GM03348 (cell line): ENCODE results near the gene ANKRD13D.

Experiments
- DNase-seq: peaks from one replicate; pipeline ENCODE4 v3.0.0; 2012; ENCODE audit warnings: low spot score

Gene ANKRD13D

DNA sequence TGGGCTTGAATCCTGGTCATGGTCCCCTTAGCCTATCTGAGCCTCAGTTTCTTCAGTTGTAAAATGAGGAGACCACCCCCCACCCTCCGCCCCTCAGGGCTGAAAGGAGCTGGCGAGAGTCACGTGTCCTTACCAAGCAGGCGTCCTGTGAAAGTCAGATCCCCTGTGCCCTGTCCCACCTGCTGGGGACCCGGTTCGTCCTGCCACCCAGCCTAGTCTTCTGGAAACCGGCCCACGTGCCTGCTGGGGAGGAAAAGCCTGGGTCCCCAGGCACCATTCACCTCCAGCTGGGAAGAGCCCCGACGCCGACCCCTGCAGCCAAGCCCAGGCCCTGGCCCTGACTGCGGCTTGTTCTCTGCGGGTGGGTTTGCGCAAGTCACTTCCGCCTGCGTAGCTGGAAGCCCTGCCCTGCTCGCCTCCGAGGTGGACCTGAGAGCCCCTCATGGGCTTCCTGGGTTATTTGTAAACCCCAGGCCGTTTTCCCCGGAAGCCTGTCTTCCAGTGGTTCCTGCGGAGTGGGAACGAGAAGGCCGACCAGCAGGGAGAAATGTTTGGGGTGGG lies 13.5 kb downstream of the ANKRD13D start:
- peak; percentile 28 for DNase-seq

DNA sequence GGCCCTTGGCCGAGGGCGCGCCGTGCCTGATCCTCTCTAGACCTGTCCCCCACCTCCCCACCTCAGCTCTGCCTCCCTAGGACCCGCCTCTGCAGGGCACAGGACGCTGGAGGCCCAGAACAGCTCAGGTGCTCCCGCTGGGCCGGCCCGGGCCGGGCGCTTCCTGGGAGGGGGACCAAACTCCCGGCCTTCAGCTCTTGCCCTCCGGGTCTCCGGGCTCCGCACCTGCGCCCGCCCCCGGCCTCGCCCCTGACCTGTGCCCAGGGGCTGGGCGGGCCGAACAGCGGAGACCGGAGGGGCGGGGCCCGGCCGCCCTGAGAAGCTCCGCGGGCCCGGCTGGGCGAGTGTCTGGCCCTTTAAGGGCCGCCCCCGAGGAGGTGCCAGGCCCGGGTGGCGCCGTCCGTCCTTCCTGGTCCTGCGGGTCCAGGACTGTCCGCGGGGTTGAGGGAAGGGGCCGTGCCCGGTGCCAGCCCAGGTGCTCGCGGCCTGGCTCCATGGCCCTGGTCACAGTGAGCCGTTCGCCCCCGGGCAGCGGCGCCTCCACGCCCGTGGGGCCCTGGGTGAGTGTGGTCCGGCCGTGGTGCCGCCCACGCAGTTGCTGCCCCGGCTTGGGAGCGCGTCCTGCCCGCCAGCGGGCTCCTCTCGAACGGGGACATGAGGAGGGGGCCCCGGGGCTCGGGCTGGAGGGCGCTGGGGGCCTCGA lies 14.2 kb downstream of the ANKRD13D start, which contains the start of gene SSH3:
Gene SSH3 (plus strand): TSS at position 399 of the 703 bp plus-strand sequence. CDS start 96 bp downstream, at position 495.
- DNase-seq, result peak; percentile 91

DNA sequence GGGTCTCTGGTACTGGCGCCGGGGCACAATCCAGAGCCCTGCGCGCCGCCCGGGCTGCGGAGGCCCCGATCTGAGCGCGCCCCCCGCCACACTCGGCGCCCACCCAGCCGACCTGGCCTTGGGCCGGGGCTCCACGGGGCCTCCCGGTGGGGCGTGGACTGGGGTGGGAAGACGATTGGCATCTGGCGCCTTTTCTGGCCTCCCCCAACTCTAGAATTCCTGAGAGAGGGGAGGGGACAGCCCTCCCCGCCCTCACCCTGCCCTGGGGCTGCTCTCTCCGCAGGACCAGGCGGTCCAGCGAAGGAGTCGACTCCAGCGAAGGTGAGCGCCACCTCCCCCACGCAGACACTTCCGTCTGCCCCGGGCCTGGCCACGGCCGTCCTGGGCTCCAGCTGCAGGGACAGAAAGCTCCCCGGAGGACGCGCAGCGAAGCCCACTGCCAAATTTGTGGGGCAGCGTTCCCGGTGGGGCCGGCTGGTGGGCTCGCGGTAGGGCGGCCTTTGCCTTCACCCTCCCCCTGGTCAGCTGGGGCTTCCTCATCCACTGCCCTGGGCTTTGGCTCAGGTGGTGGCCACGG lies 14.8 kb downstream of the ANKRD13D start:
- DNase-seq, result peak; percentile 48

DNA sequence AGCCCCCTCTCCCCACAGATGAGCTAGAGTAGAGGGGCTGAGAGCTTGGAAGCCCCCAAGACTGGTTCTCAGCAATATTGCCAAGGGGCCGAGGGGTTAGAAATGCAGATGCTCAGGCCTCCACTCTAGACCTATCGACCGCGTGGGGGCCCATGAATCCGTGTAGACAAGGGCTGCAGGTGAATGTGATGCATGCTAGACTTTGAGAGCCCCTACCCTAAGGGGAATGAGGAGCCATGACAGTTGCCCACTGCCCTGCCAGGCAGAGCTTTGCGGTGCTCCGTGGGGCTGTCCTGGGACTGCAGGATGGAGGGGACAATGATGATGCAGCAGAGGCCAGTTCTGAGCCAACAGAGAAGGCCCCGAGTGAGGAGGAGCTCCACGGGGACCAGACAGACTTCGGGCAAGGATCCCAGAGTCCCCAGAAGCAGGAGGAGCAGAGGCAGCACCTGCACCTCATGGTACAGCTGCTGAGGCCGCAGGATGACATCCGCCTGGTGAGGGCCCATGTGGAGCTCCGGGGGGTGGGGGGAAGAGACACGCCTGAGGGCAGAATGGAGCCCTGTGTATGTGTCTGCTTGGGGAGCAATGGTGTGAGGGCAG lies 15.5 kb downstream of the ANKRD13D start:
- DNase-seq, result no peak

DNA sequence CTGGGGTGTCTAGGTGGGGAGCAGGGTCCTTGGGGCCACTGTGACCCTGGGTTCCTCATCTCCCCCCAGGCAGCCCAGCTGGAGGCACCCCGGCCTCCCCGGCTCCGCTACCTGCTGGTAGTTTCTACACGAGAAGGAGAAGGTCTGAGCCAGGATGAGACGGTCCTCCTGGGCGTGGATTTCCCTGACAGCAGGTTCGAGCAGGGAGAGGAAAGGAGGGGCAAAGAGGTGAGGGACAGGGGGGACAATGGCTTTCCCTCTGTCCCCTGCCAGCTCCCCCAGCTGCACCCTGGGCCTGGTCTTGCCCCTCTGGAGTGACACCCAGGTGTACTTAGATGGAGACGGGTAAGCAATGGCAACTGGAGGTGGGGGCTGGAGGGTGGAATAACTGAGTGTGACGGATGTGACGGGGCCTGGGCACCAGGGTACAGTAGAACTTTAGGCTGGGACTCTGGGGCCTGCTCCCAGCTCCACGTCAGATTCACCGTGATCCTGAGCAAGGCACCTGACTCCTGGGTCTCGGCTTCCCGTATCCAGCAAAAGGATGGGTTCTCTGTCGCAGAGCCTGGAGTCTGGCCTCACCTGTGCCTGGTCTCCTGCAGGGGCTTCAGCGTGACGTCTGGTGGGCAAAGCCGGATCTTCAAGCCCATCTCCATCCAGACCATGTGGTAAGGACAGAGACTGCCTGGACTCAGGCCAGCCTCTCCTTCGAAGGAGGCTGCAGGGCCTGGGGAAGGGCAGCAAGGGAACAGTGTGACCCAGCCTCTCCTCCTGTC lies 17.9 kb downstream of the ANKRD13D start:
- DNase-seq, result no peak

DNA sequence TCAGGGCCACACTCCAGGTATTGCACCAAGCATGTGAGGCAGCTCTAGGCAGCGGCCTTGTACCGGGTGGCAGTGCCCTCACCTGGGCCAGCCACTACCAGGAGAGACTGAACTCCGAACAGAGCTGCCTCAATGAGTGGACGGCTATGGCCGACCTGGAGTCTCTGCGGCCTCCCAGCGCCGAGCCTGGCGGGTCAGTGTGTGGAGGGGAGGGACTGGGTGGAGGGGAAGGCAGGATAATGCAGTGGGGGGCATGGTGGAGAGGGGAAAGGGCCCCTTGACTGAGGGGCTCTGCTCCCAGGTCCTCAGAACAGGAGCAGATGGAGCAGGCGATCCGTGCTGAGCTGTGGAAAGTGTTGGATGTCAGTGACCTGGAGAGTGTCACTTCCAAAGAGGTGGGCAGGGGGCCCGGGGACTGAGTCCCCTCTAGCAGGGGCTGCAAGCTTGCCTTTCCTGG lies 18.5 kb downstream of the ANKRD13D start:
- no peak for DNase-seq

DNA sequence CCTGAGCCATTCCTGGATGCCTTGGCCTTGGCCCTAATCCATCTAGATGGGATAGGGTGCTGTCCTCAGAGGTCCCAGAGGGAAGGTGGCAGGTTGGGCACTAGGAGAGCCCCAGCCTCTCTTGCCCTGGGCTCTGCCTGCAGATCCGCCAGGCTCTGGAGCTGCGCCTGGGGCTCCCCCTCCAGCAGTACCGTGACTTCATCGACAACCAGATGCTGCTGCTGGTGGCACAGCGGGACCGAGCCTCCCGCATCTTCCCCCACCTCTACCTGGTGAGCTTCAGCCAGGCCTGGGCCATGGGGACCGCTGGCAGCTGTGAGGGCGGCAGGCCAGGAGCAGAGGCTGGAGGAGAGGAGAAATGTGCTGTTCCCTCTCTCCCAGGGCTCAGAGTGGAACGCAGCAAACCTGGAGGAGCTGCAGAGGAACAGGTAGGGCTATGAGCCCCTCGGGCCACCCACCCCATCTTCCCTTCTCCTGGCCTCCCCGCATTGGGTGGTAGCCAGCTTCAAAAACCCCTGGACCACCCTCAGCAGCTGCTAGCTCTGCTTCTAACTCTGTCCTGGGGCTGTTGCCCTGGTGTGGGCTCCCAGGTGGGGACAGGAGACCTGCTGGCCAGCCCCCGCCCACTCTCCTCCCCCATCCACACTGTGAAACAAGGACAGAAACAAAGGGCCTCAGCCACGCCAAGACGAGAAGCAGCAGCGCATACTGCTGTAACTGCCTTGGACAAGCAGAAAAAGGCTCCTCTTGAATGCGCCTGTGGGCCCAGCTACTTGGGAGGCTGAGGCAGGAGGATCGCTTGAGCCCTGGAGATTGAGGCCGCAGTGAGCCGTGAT lies 19.1 kb downstream of the ANKRD13D start:
- DNase-seq, result no peak

DNA sequence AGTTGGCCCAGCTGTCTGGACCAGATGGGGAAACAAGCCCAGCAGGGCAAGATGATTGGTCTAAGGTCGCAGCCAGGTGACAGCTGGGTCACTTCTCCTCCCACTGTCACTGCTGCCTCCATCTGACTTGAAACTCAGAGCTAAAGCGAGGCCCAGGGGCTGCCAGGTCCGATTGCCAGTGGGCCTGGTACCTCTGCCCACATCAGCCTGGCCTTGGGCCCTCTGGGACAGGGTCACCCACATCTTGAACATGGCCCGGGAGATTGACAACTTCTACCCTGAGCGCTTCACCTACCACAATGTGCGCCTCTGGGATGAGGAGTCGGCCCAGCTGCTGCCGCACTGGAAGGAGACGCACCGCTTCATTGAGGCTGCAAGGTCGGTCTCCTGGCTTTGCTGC lies 20.1 kb downstream of the ANKRD13D start:
- DNase-seq, result no peak

DNA sequence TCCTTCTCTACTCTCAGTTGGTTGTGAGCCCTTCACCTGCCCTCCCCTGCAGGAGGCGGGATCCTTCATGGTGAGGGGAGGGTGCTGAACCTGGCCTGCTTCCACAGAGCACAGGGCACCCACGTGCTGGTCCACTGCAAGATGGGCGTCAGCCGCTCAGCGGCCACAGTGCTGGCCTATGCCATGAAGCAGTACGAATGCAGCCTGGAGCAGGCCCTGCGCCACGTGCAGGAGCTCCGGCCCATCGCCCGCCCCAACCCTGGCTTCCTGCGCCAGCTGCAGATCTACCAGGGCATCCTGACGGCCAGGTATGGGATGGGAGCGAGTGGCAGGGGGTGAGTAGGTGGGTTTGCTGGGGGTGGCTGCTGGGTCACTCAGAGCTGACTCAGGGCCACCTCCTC lies 20.6 kb downstream of the ANKRD13D start:
- DNase-seq, result no peak

DNA sequence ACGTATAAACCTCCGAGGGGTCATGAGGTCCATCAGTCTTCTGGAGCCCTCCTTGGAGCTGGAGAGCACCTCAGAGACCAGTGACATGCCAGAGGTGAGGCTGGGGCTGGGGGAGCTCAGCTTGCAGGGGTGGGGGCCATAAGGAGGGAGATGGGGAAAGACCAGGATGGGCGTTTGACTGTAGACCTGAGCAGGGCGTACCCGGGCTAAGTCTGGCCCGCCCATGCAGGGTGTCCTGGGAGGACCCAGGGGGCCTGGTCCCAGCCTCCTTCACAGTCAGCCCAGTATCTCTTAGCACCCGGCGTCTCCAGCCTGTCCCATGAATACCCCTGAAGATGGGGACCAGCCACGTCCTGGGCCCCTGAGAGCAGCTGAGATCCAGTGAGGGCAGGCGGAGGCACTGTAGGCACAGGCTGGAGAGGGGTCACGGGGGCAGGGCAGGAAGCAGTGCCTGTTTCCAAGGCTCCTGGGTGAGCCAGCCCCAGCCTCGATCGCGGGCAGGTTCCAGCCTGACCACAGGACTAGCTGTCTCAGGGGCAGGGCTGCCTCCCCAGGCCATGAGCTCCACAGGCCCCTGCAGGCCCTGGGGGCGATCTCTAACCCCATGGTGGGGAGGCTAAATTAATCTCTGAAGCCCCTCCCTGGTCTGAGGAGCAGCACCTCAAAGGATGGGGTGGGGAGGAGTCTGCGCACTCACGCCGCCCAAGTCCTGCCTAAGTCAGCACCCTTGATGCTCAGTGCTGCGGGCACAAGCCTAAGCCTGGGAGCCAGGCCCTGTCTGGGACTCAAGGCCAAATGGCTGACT lies 21.3 kb downstream of the ANKRD13D start:
- no peak for DNase-seq

DNA sequence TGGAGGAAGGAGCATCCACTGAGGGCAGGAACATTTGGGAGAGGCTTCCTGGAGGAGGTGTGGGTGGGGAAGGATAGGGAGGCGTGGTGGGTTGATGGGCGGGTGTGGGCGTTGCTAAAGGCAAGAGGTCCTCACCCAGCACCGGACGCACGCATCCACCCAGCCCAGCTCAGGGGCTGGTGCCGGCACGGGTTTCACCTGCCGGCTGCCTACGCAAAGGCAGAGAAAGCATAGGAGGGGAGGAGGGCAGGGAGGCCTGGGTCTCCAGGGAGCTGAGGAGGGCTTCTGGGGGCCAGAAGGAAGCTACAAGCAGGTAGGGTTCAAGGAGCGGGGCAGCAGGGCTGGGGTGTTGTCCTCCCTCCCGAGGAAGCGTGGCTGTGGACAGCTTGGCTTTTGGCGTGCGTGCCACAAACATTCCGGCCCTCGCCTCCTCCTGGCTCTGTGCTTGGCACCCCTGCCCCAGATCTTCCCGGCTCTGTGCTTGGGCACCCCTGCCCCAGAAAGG lies 22.0 kb downstream of the ANKRD13D start:
- DNase-seq, result no peak

DNA sequence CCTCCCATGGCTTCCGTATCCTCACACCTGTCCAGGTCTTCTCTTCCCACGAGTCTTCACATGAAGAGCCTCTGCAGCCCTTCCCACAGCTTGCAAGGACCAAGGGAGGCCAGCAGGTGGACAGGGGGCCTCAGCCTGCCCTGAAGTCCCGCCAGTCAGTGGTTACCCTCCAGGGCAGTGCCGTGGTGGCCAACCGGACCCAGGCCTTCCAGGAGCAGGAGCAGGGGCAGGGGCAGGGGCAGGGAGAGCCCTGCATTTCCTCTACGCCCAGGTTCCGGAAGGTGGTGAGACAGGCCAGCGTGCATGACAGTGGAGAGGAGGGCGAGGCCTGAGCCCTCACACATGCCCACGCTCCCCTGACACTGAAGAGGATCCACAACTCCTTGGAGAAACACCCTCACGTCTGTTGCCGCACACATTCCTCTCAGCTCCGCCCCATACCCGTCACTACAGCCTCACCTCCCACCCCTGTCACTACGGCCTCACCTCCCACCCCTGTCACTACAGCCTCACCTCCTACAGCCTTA lies 22.5 kb downstream of the ANKRD13D start:
- DNase-seq, result no peak

DNA sequence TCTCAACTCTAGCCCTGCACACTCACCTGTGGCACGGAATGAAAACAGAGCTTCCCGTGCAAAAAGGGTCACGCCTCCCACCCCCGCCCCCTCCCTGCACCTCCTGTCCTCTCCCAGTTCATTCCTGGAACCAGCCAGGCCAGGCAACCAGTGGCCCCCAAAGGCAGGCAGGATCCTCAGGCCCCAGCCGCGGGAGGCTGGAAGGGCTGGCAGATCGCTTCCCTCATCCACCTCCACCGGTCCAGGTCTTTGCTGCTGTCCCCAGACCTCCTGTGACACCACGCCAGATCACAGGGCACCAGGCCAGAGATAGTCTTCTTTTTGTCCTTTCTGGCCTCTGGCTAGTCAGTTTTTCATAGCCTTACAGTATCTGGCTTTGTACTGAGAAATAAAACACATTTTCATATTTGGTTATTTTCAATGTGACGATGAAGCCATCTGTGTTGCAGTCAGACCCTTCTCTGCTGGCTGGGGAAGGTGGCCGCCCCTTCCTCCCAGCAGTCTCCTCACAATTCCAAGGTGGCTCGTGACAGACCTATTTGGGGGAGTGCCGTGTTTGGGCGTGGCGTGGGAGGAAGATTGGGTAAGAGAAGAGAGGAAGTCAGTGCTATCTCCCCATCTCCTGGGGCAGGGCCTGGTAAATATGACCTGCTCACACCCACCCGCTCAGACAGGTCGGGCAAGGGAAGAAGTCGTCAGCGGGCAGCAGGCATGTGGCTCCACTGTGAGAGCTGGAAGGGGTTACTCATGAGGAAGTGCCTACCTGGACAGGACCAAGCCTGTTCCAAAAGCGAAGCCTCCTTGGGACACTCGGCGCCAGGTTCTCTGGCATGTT lies 23.3 kb downstream of the ANKRD13D start:
- DNase-seq, result no peak

DNA sequence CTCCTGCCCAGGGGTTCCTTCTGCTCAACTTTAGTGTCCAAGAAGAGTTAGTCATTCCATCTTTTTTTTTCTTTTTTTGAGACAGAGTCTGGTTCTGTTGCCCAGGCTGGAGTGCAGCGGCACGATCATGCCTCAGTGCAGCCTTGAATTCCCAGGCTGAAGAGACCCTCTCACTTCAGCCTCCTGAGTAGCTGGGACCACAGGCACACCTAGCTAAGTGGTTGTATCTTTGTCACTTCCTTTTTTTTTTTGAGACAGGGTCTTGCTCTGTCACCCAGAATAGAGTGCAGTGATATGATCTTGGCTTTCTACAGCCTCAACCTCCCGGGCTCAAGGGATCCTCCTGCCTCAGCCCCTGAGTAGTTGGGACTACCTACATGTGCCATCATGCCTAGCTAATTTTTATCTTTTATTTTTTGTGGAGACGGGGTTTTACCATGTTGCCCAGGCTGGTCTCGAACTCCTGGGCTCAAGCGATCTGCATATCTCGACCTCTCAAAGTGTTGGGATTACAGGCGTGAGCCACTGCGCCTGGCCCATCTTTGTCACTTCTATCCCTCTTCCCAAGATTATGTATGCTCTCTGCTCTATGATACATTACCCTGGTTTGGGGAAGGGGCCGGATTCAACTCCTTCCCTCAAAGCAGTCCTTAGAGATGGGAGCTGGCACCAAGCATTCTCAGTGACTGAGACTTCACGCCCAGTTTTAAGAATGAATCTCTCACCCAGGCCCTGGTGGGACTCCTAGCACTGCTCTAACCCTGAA lies 24.2 kb downstream of the ANKRD13D start:
- no peak for DNase-seq

DNA sequence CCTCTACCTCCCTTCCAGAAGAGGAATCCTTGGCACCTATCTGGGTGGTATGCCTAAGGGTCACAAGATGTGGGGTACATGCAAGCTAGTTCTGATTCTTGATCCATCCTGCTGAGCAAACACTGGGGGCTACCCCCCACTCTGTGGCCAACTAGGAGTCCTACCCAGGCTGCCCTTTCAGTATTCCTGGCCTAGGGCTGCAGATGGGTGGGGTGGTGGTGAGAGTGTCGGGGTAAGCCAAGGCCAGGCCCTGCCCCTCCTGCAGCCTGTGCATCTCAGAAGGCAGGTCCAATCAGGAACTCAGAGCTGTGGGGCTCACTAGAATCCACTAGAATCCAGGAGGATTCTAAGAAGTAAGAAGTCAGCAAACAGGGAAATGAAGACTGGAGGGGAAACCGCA lies 25.1 kb downstream of the ANKRD13D start:
- no peak for DNase-seq

DNA sequence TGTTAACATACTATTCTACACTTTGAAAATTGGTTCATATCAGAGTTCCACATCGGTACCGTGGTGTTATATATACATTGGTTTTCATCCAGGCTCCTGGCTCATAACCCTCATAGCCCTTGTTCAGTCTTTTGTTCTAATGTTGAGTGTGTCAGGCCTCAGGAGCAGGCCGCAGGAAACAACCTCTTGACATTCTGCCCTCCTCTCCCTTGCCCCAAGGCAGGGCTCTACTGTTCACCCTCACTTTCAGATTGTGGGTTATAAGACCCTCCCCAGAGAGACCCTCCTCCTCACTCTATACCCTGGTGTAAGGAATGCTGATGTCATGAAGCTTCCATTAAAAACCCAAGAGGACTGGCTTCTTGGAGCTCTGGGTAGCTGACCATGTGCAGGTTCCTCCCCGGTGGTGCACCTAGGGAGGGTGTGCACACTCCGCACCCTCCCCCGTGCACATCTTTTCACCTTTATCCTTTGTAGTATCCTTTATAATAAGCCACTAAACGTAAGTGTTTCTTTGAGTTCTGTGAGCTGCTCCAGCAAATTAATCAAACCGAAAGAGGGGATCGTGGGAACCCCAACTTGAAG lies 26.3 kb downstream of the ANKRD13D start:
- no peak for DNase-seq

DNA sequence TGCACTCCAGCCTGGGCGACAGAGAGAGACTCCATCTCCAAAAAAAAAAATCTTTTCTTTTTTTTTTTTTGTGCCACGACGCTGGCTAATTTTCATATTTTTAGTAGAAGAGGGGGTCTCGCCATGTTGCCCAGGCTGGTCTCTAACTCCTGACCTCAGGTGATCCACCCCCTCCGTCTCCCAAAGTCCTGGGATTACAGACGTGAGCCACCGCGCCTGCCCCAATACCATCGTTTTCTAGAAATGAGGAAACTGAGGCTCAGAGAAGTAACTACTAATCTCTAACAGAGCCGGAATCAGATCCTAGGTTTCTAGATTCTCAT lies 27.7 kb downstream of the ANKRD13D start:
- DNase-seq, result no peak

DNA sequence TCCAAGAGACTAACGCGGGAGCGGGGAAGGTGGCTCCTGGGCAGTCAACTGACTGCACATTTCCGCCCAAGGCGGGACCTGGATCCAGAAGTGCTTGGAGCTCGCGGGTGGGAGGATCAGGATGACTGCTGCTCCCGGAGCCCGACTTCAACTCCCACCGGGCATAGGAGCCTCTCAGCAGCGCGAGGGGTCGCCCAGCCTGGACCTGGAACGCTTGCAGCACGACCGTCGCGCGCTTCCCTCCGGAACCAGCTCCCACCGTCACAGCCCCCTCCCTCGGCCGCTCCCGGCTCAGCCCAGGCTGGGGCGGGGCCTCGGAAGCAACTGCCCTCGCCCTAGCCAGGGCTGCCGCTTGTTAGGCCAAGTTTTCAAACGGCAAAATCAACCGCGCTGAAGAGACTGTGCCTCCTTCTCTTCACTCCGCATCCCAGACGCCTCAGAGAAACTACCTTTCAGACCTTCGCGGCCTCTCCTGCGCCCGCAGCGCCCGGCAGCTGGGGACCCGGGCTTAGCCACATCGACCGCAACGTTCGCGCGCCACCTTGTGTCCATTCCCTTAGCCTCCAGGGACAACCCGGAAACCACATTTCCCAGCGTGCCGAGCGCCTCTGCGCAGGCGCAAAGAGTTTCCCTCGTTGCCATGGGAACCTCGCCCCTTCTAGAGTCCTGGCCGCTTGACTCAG lies 28.2 kb downstream of the ANKRD13D start:
- peak; percentile 98 for DNase-seq
